Left lung (tissue), 10 donors: ENCODE results near the gene SV2C. TPM values are rescaled to one million over a fixed set of nuclear protein-coding genes. Genes with fewer than 3 reads are reported as not detected.
A peak's percentile ranks its signal among the peaks of the same experiment; 100 is the strongest.

Experiments
- ATAC-seq: fragments of 200-7000 bp; cut with Tn5 transposase; one replicate; pipeline ENCODE4 v1.9.1; 2020; ENCODE audit warnings: moderate library complexity
- DNase-seq, 4 donors: peaks; one replicate each; pipeline ENCODE4 v3.0.0-alpha.2; 2013 to 2020
- H3K27ac ChIP-seq, 2 donors: fragments of 200-600 bp; sonication (generic) in 1 of 2; one replicate each; pipeline versions ENCODE4 v1.5.0 to v1.8.0; 2020 to 2021
- H3K27me3 ChIP-seq, 2 donors: fragments of 200-600 bp; sonication (generic) in 1 of 2; one replicate each; pipeline versions ENCODE4 v1.5.0 to v1.8.0; 2020 to 2021
- H3K36me3 ChIP-seq, 2 donors: fragments of 200-600 bp; sonication (generic) in 1 of 2; one replicate each; pipeline versions ENCODE4 v1.5.0 to v1.8.0; 2020 to 2021
- H3K4me1 ChIP-seq, 2 donors: fragments of 200-600 bp; one replicate each; pipeline ENCODE4 v1.8.0; 2021
- H3K4me3 ChIP-seq, 2 donors: fragments of 200-600 bp; sonication (generic) in 1 of 2; one replicate each; pipeline versions ENCODE4 v1.5.0 to v1.8.0; 2020 to 2021; ENCODE audit warnings: mild to moderate bottlenecking in 1 of 2
- H3K9me3 ChIP-seq, 2 donors: fragments of 200-600 bp; sonication (generic) in 1 of 2; one replicate each; pipeline versions ENCODE4 v1.5.0 to v1.8.0; 2020 to 2021
- intact Hi-C, 2 donors: fragments of 100-400 bp; cut with DNase I; formaldehyde crosslinking; loops; one replicate each; pipeline versions ENCODE4 v1.11.2 to v1.14.2; 2022
- polyA plus RNA-seq, 6 donors: library from polyadenylated mRNA; unstranded; fragments of 120-200 nt; gene quantifications; one replicate each; pipeline ENCODE4 v1.2.1, GENCODE V29; 2013; ENCODE audit not compliant: insufficient read length in 6 of 6
- total RNA-seq, 2 donors: library from RNA; stranded (reverse); fragmentation: NEBNext Ultra II Directional; extraction: Animal tissue kit (Norgen Biotek cat#: 25700); gene quantifications; one replicate each; pipeline ENCODE4 v1.2.1, GENCODE V29; 2021
- TF ChIP-seq, protein P1 (sequence below), 2 donors: fragments of 200-600 bp; sonication (generic) in 1 of 2; IDR thresholded peaks; one replicate each; pipeline versions ENCODE4 v1.5.0 to v1.8.0; 2021; ENCODE audit warnings: antibody characterized with exemption in 2 of 2
- donor health status: DM: no; HTN: yes; CAD: no.
- donor health status: DM: no; HTN: no; CAD: no.

Gene SV2C
- total and polyA plus RNA-seq, 8 donors = 0.26 to 0.52 (median 0.37) TPM

DNA sequence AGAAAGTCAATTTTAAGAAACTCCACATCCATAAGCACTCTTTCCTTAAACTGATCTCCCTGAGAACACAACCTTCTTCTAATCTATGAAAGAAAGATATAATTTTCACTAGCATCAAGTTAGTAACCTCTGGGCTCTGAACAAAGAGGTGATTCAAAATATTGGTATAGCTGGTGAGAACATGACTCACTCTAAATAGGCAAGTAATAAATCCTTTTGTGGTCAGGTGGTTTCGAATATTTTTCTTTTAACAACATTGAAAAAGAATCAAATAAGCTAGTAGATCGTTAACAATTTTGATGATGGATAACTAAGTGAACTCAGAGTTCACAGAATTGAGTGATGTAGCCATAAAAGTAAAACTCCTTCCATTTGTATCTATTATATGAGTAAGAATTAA is 169.3 kb downstream of the SV2C start:
- Histone ChIP-seq H3K4me1 (peaks cover 0 to 6% of the 10 kb centered on the region in 2 donors), H3K36me3 (no peaks in the 10 kb centered on the region), H3K27me3 (no peaks in the 10 kb centered on the region), H3K9me3 (no peaks in the 10 kb centered on the region), H3K4me3 (no peak overlapping the region), H3K27ac (no peak overlapping the region)
- no peak for ATAC-seq
- TF ChIP-seq, protein P1, sequence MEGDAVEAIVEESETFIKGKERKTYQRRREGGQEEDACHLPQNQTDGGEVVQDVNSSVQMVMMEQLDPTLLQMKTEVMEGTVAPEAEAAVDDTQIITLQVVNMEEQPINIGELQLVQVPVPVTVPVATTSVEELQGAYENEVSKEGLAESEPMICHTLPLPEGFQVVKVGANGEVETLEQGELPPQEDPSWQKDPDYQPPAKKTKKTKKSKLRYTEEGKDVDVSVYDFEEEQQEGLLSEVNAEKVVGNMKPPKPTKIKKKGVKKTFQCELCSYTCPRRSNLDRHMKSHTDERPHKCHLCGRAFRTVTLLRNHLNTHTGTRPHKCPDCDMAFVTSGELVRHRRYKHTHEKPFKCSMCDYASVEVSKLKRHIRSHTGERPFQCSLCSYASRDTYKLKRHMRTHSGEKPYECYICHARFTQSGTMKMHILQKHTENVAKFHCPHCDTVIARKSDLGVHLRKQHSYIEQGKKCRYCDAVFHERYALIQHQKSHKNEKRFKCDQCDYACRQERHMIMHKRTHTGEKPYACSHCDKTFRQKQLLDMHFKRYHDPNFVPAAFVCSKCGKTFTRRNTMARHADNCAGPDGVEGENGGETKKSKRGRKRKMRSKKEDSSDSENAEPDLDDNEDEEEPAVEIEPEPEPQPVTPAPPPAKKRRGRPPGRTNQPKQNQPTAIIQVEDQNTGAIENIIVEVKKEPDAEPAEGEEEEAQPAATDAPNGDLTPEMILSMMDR (IDR thresholded peaks at IDR 0.05) = no peak
- no peak for DNase-seq
- intact Hi-C loops = no loop called here

DNA sequence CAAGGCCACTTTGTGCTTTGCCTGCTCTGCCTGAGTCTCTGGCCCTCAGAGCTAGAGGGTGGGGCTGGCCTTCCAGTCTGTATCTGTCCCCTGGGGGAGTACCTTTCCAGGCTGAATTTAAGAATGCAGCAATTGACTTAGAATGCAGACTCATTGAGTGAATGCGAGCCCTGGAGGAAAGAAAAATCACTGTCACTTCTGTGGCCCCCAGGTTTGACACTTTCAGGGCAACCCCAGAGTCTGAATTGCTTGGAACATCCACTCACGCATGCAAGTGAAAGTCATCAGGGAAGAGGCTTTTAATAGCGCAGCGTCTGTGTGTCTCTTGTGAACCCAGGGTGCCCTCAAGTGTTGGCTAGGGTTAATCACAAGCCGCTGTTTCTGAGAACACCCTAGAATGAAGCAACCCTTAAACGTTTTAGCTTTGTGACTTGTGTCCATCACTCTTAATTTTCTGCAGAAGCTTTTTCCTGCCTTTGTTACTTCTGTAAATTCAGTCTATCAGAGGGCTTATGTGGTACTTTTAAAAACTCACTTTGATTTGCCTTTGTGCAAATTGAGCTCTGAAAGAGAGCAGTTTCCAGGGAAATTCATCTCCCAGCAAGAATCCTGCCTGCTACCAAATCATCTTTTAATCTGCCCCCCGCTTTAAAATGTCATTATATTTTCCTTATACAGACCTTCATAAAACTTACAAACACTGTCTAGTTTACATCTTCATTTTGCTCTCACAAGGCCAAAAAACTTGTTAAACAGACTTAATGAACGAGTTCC is 173.1 kb downstream of the SV2C start:
- peaks cover 0 to 6% of the 10 kb centered on the region in 2 donors for H3K4me1 ChIP-seq
- H3K4me3 ChIP-seq = no peak overlapping the region
- no peaks in the 10 kb centered on the region for H3K27me3 ChIP-seq
- intact Hi-C loops = no loop called here
- peak in 3 of 4 donors; percentile 53 to 79 (median 60) for DNase-seq
- no peaks in the 10 kb centered on the region for H3K36me3 ChIP-seq
- TF ChIP-seq, protein P1 (IDR thresholded peaks at IDR 0.05) = peak; percentile 51 to 54
- peak; percentile 99 for ATAC-seq
- no peak overlapping the region for H3K27ac ChIP-seq
- no peaks in the 10 kb centered on the region for H3K9me3 ChIP-seq

DNA sequence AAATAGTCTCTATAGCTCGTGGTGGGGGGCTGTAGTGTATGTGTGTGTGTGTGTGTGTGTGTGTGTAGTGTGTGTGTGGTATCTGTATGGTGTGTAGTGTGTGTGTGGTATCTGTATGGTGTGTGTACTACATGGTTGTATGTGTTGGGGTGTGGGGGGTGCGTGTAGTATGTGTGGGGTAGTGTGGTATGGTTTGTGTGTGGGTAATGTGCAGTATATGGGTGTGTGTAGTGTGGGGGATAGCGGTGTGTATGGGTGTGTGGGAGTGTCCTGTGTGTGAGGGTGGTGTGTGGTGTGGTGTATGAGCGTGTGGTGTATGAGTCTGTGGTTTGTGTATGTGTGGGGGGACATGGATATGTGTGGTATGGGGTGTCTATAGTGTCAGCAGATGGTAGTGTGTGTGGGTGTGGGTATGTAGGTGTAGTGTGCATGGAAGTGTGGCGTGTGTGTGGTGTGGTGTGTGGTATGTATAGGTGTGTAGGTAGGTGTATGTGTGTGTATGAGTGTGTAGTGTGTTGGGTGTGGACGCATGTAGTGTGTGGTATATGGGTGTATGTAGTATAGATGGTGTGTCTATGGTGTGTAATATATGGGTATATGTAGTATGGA is 174.1 kb downstream of the SV2C start:
- DNase-seq (no peak), ATAC-seq (no peak)
- Histone ChIP-seq H3K9me3 (no peaks in the 10 kb centered on the region), H3K27me3 (no peaks in the 10 kb centered on the region), H3K4me1 (peaks cover 0 to 6% of the 10 kb centered on the region in 2 donors), H3K27ac (no peak overlapping the region), H3K36me3 (no peaks in the 10 kb centered on the region), H3K4me3 (no peak overlapping the region)
- intact Hi-C loops = no loop called here
- TF ChIP-seq, protein P1 (IDR thresholded peaks at IDR 0.05) = no peak

DNA sequence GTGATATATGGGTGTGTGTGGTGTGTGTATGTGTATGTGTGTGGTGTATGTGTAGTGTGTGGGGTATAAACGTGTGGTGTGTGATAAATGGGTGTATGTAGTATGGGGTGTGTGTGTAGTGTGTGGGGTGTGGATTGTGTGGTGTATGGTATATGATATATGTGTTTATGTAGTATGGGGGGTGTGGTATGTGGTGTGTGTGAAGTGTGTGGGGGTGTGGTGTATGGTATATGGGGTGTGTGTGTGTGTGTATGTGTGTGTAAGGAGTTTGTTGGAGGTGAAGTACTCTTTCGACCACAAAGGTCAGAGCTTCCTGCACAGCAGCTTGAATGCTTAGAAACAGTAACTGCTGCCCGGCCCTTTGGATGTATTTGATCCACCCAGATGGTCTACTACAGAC is 174.7 kb downstream of the SV2C start:
- H3K27me3 ChIP-seq = no peaks in the 10 kb centered on the region
- H3K9me3 ChIP-seq = no peaks in the 10 kb centered on the region
- no peak overlapping the region for H3K4me3 ChIP-seq
- DNase-seq = no peak
- ATAC-seq = no peak
- H3K27ac ChIP-seq = no peak overlapping the region
- no peaks in the 10 kb centered on the region for H3K36me3 ChIP-seq
- intact Hi-C loops = no loop called here
- peaks cover 0 to 6% of the 10 kb centered on the region in 2 donors for H3K4me1 ChIP-seq
- TF ChIP-seq, protein P1 (IDR thresholded peaks at IDR 0.05) = no peak

DNA sequence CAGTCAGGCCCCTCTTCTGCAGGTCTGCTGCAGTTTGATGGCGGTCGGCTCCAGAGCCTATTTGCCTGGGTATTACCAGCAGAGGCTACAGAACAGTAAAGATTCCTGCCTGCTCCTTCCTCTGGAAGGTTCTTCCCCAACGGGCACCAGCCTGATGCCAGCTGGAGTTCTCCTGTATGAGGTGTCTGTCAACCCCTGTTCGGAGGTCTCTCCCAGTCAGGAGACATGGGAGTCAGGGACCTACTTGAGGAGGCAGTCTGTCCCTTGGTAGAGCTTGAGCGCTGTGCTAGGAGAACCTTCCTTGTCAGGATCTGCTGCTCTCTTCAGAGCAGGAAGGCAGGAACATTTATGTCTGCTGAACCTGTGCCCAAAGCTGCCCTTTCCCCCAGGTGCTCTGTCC is 181.5 kb downstream of the SV2C start:
- DNase-seq (no peak), ATAC-seq (no peak)
- no peaks in the 10 kb centered on the region for H3K36me3 ChIP-seq
- H3K9me3 ChIP-seq = no peaks in the 10 kb centered on the region
- intact Hi-C loops = no loop called here
- no peaks in the 10 kb centered on the region for H3K4me1 ChIP-seq
- no peak overlapping the region for H3K27ac ChIP-seq
- no peak overlapping the region for H3K4me3 ChIP-seq
- TF ChIP-seq, protein P1 (IDR thresholded peaks at IDR 0.05) = no peak
- no peaks in the 10 kb centered on the region for H3K27me3 ChIP-seq
